Measurements from ENCODE around the gene OLFML3.
"Not testable (repeated sequence)": the region's sequence is repeated elsewhere in the genome, so short reads cannot be mapped to it uniquely, and the experiment has no call there.

OLFML3 gene

GRCh38 chr1:113993766-113994165 lies 14.5 kb downstream of the OLFML3 start:
- no peak for DNase-seq

GRCh38 chr1:113995382-113995781 lies 16.1 kb downstream of the OLFML3 start:
- no peak for DNase-seq

- DNase-seq: no peak
These were observed 19.1 kb downstream of the OLFML3 start for GRCh38 chr1:113998361-113998760.

DNA sequence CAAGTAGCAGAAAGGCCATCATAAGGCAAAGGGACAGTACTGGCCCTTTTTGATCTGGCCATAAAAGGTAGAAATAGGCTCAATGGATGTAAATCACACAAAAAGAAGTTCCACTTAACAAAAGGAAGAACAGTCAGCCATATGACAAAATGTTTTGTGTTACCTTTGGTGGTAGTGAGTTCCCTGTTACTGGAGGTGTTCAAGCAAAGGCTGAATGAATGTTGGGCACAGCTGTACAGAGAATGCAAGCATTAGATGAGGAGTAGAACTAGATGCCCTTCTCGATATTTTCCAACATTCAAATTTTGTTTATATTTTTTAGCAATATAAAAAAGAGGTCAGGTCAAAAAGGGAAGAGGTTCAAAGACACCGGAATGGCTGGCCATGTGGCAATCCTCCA lies 20.0 kb downstream of the OLFML3 start:
- DNase-seq: no peak

- DNase-seq: no peak
These were observed 20.5 kb downstream of the OLFML3 start for GRCh38 chr1:113999799-114000198.

- DNase-seq: no peak
These were observed 21.1 kb downstream of the OLFML3 start for GRCh38 chr1:114000406-114000805.

GRCh38 chr1:114002492-114003239 lies 23.4 kb downstream of the OLFML3 start:
- no peak for DNase-seq

GRCh38 chr1:114003431-114003830 lies 24.2 kb downstream of the OLFML3 start:
- DNase-seq: no peak

DNA sequence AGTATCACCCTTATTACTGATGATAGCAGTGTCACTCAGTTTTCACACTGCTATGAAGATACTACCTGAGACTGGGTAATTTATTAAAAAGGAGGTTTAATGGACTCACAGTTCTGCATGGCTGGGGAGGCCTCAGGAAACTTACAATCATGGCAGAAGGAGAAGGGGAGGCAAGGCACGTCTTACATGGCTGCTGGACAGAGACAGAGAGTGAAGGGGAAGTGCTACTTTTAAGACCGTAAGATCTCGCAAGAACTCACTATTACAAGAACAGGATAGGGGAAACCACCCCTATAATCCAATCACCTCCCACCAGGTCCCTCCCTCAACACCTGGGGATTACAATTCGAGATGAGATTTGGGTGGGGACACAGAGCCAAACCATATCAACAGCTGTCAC lies 27.6 kb downstream of the OLFML3 start:
- DNase-seq: not testable (repeated sequence)

GRCh38 chr1:114008480-114008941 lies 29.2 kb downstream of the OLFML3 start:
- no peak for DNase-seq

- DNase-seq: no peak
These were observed 29.7 kb downstream of the OLFML3 start for GRCh38 chr1:114008993-114009392.

GRCh38 chr1:114009393-114009792 lies 30.1 kb downstream of the OLFML3 start:
- no peak for DNase-seq

DNA sequence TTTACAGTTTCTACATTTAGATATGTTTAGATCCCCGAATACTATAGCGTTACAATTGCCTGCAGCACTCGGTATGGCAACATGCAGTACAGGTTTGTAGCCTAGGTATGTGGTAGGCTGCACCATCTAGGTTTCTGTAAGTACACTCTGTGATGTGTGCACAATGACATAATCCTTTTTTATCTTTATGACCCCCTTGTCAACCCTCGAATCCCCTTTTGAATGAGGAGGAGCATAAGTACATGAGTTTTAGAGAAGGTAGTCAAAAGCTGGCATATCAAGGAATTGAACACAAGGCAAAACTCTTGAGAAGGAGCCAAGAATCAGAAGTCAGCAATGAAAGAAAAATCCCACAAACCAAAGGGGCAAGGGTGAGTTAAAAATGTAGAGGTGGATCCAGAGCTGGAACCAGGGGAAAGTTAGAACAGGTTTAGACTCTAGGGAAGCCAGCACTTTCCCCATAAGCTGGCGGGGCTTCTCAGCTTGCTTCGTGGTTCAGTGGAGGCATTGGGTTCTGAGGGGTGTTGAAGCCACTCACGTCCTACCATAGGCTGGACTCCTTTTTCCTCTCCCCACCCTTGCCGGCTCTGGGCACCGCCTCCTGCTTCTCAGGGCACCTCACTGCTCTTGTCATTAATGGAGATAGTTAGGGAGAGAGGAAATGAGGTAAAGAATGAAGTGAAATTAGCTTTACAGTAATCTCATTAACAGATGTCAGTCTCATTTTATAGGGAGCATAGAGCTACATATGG lies 31.3 kb downstream of the OLFML3 start:
- no peak for DNase-seq

GRCh38 chr1:114011796-114012195 lies 32.5 kb downstream of the OLFML3 start:
- no peak for DNase-seq

DNA sequence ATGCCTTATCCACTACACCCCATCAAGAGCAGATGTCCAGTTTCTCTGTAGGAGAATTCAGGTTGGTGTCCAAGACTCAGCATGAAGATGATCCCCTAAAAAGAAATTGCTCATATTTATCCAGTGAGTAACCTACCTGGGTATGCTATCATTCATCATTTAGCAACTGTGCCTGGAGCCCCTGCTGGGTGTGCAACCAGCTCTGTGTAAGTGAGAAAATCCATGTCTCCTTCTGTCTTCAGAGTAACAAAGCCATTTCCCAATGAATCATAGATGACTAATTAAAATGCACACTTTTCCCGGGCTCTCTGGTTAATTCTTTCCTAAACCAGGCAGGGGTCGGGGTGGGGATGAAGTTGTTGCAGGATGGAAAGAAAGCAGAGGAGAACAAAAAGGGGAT lies 35.8 kb downstream of the OLFML3 start:
- DNase-seq: no peak

DNA sequence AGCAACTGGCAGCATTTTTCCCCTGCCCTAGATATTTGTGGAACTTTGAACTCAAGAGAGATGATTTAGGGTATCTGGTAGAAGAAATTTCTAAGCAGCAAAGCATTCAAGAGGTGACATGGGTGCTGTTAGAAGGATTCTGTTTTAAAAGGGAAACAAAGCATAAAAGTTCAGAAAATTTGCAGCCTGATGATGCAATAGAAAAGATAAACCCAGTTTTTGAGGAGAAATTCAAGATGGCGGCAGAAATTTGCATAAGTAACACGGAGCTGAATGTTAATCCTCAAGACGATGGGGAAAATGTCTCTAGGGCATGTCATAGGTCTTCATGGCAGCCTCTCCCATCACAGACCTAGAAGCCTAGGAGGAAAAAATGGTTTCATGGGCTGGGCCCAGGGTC lies 40.5 kb downstream of the OLFML3 start:
- not testable (repeated sequence) for DNase-seq

DNA sequence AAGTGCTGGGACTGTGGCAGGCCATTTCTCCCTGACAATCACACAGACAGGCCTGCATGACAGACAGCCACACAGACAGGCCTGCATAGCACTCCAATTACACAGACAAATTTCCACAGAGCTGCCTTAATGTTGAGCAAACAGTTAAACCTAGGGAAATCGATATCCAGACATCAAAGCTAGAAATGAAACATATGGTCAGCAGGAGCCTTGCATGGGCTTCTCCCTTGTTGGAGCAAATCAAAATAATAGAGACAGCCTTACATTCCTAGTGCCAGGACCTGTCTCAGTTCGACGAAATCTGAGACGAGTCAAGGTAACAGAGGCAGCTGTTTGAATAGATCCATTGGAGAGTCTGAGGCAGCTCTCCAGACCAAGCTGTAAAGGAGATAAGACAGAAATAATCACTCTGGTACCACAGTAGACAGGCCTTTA lies 42.4 kb downstream of the OLFML3 start:
- DNase-seq: no peak

DNA sequence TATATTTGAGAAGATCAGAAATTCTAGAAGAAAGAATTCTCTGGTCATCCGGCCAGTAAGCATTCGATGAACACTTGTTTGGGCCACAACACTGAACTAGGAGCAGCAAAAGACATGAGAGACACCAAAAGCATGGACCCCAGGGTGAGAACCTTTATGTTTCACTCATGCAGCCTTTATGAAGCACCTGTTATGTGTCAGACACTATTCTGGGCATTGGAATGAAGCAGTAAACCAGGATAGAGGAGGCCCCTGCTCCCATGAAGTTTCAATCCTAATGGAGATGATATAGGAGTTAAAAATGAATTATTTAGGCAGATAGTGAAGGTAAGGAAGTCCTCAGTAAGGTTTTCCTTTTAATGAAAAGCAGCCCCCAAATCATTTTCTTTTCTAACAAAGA lies 43.6 kb downstream of the OLFML3 start:
- DNase-seq: no peak

GRCh38 chr1:114023377-114023776 lies 44.1 kb downstream of the OLFML3 start:
- no peak for DNase-seq

DNA sequence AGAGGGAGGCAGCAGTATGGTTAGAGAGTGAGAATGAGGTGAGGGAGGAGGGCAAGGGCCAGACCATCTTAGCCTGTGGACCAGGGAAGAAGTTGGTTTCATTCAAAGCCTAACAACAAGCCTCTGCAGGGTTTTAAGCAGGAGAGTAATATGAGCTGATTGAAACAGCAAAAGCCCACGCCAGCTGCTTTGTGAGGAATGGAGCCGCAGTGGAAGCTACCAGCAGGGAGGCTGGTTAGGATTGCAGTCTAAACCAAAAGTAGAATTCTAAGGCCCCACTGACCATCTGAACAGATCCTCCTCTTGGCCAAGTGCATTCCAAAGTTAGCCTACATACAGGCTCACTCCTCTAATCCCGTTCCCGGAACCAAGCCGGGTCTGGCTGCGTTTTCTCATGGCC lies 44.8 kb downstream of the OLFML3 start:
- DNase-seq: no peak

DNA sequence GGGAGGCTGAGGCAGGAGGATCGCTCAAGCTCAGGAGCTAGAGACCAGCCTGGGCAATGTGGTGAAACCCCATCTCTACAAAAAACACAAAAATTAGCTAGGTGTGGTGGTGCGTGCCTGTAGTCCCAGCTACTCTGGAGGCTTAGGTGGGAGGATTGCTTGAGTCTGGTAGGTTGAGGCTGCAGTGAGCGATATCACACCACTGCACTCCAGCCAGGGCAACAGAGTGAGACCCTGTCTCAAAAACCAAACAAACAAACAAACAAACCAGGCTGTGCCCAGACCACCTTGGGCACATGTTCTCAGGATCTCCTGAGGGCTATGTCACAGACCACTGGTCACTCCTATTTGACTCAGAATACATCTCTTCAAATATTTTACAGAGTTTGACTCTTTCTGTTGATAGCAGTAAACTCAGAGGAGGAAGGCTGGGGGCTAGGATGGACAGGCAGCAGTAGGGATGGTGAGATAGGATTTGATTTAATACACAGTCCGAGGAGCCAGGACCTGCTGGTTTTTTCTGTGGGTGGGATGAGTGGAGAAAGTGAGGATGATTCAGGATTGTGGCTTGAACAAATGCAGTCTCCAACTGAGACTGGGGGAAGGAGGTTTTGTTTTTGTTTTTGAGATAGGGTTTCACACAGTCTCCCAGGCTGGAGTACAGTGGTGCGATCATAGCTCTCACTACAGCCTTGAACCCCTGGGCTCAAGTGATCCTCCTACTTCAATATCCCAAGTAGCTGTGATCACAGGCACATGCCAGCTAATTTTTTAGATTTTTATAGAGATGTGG lies 46.5 kb downstream of the OLFML3 start:
- DNase-seq: no peak

GRCh38 chr1:114026797-114027196 lies 47.5 kb downstream of the OLFML3 start:
- no peak for DNase-seq

Data from GF-D8 (cell line).